DMS114 treated with DMSO at 0.1 percent for 48 hours (cell line): Measurements from ENCODE around the gene TMEM54.

Experiments
- DNase-seq: peaks from one replicate; lab custom pipeline; 2025; ENCODE audit not compliant: unreplicated experiment; lab: John Stamatoyannopoulos, UW

Gene TMEM54

GRCh38 chr1:32864375-32865019 is 36.7 kb downstream of the TMEM54 start:
- DNase-seq = no peak

GRCh38 chr1:32863881-32864245 is 37.3 kb downstream of the TMEM54 start:
- DNase-seq = no peak

- no peak for DNase-seq
These were observed 37.8 kb downstream of the TMEM54 start for GRCh38 chr1:32863218-32863880.

- DNase-seq = no peak
These were observed 39.1 kb downstream of the TMEM54 start for GRCh38 chr1:32861904-32862695.

- DNase-seq = no peak
These were observed 40.6 kb downstream of the TMEM54 start for GRCh38 chr1:32860566-32860965.

GRCh38 chr1:32859915-32860314 is 41.3 kb downstream of the TMEM54 start:
- no peak for DNase-seq

GRCh38 chr1:32858791-32859190 is 42.4 kb downstream of the TMEM54 start:
- no peak for DNase-seq

- no peak for DNase-seq
These were observed 43.1 kb downstream of the TMEM54 start for GRCh38 chr1:32858136-32858535.

- DNase-seq = no peak
These were observed 45.1 kb downstream of the TMEM54 start for GRCh38 chr1:32855861-32856617.

- no peak for DNase-seq
These were observed 52.7 kb downstream of the TMEM54 start for GRCh38 chr1:32848354-32849063.
